Peyer's patch (tissue), 4 donors: ENCODE results near the gene FDXR. TPM values are rescaled to one million over a fixed set of nuclear protein-coding genes. Genes with fewer than 3 reads are reported as not detected.

Experiments
- DNase-seq, 3 donors: peaks; one replicate each; pipeline ENCODE4 v3.0.0-alpha.2; 2017 to 2019
- H3K27ac ChIP-seq, 4 donors: fragments of 200-600 bp; sonication (generic); one replicate each; pipeline ENCODE4 v1.5.1; 2016 to 2019
- H3K27me3 ChIP-seq, 2 donors: fragments of 200-600 bp; sonication (generic); one replicate each; pipeline ENCODE4 v1.5.1; 2019
- H3K36me3 ChIP-seq, 3 donors: fragments of 200-600 bp; sonication (generic); one replicate each; pipeline ENCODE4 v1.5.1; 2016 to 2019
- H3K4me1 ChIP-seq, 4 donors: fragments of 200-600 bp; sonication (generic); one replicate each; pipeline ENCODE4 v1.5.1; 2016 to 2019
- H3K4me3 ChIP-seq, 4 donors: fragments of 200-600 bp; sonication (generic); 1 replicate in 3 of 4; 2 replicates in 1 of 4; pipeline ENCODE4 v1.5.1; 2016 to 2019; ENCODE audit warnings: mild to moderate bottlenecking in 1 of 4
- H3K9me3 ChIP-seq, 4 donors: fragments of 200-600 bp; sonication (generic); one replicate each; pipeline ENCODE4 v1.5.1; 2016 to 2019; ENCODE audit warnings: mild to moderate bottlenecking in 1 of 4
- POLR2A ChIP-seq, 2 donors: fragments of 450-650 bp; IDR thresholded peaks; one replicate each; pipeline ENCODE4 v1.5.1; 2017; ENCODE audit warnings: antibody characterized with exemption in 2 of 2, mild to moderate bottlenecking in 2 of 2, moderate library complexity in 2 of 2
- total RNA-seq, 4 donors: library from RNA; depleted of rRNA; stranded (reverse); fragments of >200 nt; gene quantifications; one replicate each; pipeline ENCODE4 v1.1.0, GENCODE V29; 2016
- TF ChIP-seq, protein P1 (sequence below), 6 experiments: fragments of 450-650 bp in 4 of 6; fragments of 200-600 bp in 2 of 6; sonication (generic) in 1 of 6; IDR thresholded peaks; one replicate each; pipeline ENCODE4 v1.5.1; 2017 to 2019; ENCODE audit warnings: antibody characterized with exemption in 6 of 6, mild to moderate bottlenecking in 3 of 6, moderate library complexity in 1 of 6

The FDXR gene
- total RNA-seq, 4 donors from 2014 or later, result 1.7 to 16.1 (median 13.1) TPM

DNA sequence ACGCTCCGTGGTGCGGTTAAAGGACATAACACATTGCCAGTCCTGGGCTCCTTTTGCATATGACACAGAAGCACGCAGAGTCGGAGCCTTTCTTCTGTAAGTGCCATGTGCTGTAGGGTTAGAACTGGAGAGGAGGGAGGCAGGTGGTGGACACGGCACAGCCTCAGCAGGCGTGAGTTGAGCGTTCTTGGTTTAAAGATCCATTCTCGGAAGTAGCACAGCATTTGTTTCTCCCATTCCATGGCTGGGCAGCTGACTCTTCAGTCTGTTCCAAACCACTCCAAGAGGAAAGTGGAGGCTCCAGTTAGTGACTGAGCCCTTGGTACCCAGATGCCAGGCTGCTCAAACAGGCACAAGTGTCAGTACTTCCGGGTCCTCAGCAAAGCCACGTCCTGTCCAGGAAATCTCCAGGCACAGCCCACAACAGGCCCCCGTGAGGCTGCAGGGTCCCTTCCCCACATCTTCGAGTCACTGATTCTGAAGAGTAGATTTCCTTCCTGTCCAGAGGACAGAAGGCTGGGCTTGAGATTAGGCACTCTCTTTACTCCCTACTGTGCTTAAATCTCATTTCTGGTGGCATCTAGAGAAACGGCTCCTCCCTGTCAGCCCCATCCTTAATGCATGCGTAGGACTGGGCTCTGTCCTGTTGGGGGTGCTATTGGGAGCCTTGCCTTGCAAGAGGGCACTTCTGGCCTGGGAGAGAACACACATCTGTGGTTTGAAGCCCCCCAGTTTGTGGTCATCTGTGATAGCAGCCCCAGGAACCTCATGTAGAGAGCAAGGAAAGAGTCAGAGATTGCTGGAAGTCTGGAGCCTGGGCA, 57.0 kb downstream of the FDXR start:
- TF ChIP-seq, protein P1, sequence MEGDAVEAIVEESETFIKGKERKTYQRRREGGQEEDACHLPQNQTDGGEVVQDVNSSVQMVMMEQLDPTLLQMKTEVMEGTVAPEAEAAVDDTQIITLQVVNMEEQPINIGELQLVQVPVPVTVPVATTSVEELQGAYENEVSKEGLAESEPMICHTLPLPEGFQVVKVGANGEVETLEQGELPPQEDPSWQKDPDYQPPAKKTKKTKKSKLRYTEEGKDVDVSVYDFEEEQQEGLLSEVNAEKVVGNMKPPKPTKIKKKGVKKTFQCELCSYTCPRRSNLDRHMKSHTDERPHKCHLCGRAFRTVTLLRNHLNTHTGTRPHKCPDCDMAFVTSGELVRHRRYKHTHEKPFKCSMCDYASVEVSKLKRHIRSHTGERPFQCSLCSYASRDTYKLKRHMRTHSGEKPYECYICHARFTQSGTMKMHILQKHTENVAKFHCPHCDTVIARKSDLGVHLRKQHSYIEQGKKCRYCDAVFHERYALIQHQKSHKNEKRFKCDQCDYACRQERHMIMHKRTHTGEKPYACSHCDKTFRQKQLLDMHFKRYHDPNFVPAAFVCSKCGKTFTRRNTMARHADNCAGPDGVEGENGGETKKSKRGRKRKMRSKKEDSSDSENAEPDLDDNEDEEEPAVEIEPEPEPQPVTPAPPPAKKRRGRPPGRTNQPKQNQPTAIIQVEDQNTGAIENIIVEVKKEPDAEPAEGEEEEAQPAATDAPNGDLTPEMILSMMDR (IDR thresholded peaks at IDR 0.05), result no peak
- no peak for TF ChIP-seq POLR2A (IDR thresholded peaks at IDR 0.05)
- no peak overlapping the region for H3K27ac ChIP-seq
- H3K36me3 ChIP-seq, result peaks cover 0 to 7% (median 0%) of the 10 kb centered on the region in 3 donors
- no peaks in the 10 kb centered on the region for H3K27me3 ChIP-seq
- no peak overlapping the region for H3K4me3 ChIP-seq
- H3K4me1 ChIP-seq, result no peaks in the 10 kb centered on the region
- DNase-seq, result no peak
- H3K9me3 ChIP-seq, result no peaks in the 10 kb centered on the region

- TF ChIP-seq, protein P1 (IDR thresholded peaks at IDR 0.05), result no peak
- no peak for TF ChIP-seq POLR2A (IDR thresholded peaks at IDR 0.05)
- H3K36me3 ChIP-seq, result peaks cover 0 to 7% (median 0%) of the 10 kb centered on the region in 3 donors
Measured at GRCh38 chr17:74815067-74815466, 57.7 kb downstream of the FDXR start.

DNA sequence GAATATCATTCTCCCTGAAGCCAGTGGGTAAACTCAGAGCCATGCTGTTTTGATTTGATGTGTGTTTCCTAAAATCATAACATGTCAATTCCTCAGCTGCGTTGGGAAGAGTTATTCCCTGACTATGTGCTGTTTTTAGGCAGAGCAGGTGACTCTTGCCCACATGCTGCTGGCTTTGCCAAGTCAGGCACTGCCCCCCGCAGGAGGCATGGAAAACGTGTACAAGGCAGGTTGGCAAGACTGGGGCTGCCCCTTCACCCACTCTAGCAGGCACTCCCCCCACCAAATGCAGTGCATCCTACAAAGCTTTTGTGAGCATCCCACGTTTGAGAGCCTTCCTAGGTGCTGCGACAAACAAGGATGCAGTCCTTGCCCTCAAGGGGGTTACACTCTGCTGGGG, 58.3 kb downstream of the FDXR start:
- DNase-seq, result no peak
- no peak for TF ChIP-seq POLR2A (IDR thresholded peaks at IDR 0.05)
- TF ChIP-seq, protein P1 (IDR thresholded peaks at IDR 0.05), result no peak
- Histone ChIP-seq H3K4me1 (no peaks in the 10 kb centered on the region), H3K9me3 (no peaks in the 10 kb centered on the region), H3K36me3 (peaks cover 0 to 7% (median 0%) of the 10 kb centered on the region in 3 donors), H3K4me3 (no peak overlapping the region), H3K27ac (no peak overlapping the region), H3K27me3 (no peaks in the 10 kb centered on the region)

More at GRCh38 chr17:74815067-74815466, 57.7 kb downstream of the FDXR start:
- Histone ChIP-seq H3K27ac (no peak overlapping the region), H3K4me1 (no peaks in the 10 kb centered on the region), H3K4me3 (no peak overlapping the region), H3K27me3 (no peaks in the 10 kb centered on the region), H3K9me3 (no peaks in the 10 kb centered on the region)
- DNase-seq, result no peak

Other genes with a start within 250 kb of the FDXR start
- gene CD300E, start 249.3 kb downstream of the FDXR start, total RNA-seq, result not detected
- gene CD300LF, start 160.1 kb downstream of the FDXR start, total RNA-seq, result 1 to 10 TPM in 2 of 4 donors, not detected in 2; 1.1 to 1.7 TPM
- 10 to 100 TPM in 1 of 4 donors, 1 to 10 TPM in 3; 1.1 to 35.5 (median 4.4) TPM for gene RAB37, start 135.7 kb downstream of the FDXR start, total RNA-seq
- 100 to 1,000 TPM; 121 to 600 (median 488) TPM for gene NHERF1, start 124.4 kb downstream of the FDXR start, total RNA-seq
- 10 to 100 TPM; 23.1 to 85.0 (median 37.4) TPM for gene NAT9, start 96.6 kb downstream of the FDXR start, total RNA-seq
- 1 to 10 TPM in 1 of 4 donors, under 1 TPM in 1, not detected in 2; 0.13 to 2.7 TPM for gene GRIN2C, start 13.1 kb downstream of the FDXR start, total RNA-seq
- 100 to 1,000 TPM in 1 of 4 donors, 10 to 100 TPM in 2, not detected in 1; 79.9 to 161 (median 82.1) TPM for gene FADS6, start 20.6 kb upstream of the FDXR start, total RNA-seq
- 1 to 10 TPM in 3 of 4 donors, not detected in 1; 1.6 to 3.7 (median 2.3) TPM for gene USH1G, start 50.3 kb upstream of the FDXR start, total RNA-seq
- gene OTOP2, start 51.3 kb upstream of the FDXR start, total RNA-seq, result 10 to 100 TPM in 1 of 4 donors, 1 to 10 TPM in 2, not detected in 1; 4.6 to 11.9 (median 8.8) TPM
- gene OTOP3, start 62.9 kb upstream of the FDXR start, total RNA-seq, result 1 to 10 TPM in 3 of 4 donors, not detected in 1; 5.2 to 9.3 (median 8.5) TPM
- 100 to 1,000 TPM in 3 of 4 donors, 10 to 100 TPM in 1; 80.0 to 148 (median 124) TPM for gene HID1, start 99.8 kb upstream of the FDXR start, total RNA-seq
- 10 to 100 TPM in 3 of 4 donors, 1 to 10 TPM in 1; 7.4 to 80.7 (median 53.9) TPM for gene CDR2L, start 114.6 kb upstream of the FDXR start, total RNA-seq
- gene MRPL58, start 139.7 kb upstream of the FDXR start, total RNA-seq, result 10 to 100 TPM; 17.3 to 42.7 (median 32.2) TPM
- 100 to 1,000 TPM; 202 to 302 (median 247) TPM for gene ATP5PD, start 174.0 kb upstream of the FDXR start, total RNA-seq
- 10 to 100 TPM; 14.9 to 23.5 (median 20.4) TPM for gene KCTD2, start 174.2 kb upstream of the FDXR start, total RNA-seq
- gene SLC16A5, start 215.0 kb upstream of the FDXR start, total RNA-seq, result 100 to 1,000 TPM in 3 of 4 donors, 10 to 100 TPM in 1; 47.9 to 211 (median 147) TPM
- 10 to 100 TPM in 3 of 4 donors, 1 to 10 TPM in 1; 4.1 to 27.0 (median 24.1) TPM for gene ARMC7, start 237.0 kb upstream of the FDXR start, total RNA-seq